ENCODE measurements around the gene ATP10A.
"Not testable (repeated sequence)": the region's sequence is repeated elsewhere in the genome, so short reads cannot be mapped to it uniquely, and the experiment has no call there.

ATP10A gene

GRCh38 chr15:25771736-25772135, 91.4 kb downstream of the ATP10A start:
- not testable (repeated sequence) for DNase-seq (ENCODE audit: low read depth in 2 of 2)

GRCh38 chr15:25771338-25771706, 91.8 kb downstream of the ATP10A start:
- DNase-seq (ENCODE audit: low read depth in 2 of 2) = no peak

GRCh38 chr15:25770618-25771337, 92.3 kb downstream of the ATP10A start:
- no peak for DNase-seq (ENCODE audit: low read depth in 2 of 2)

GRCh38 chr15:25770031-25770430, 93.1 kb downstream of the ATP10A start:
- DNase-seq (ENCODE audit: low read depth in 2 of 2) = no peak

GRCh38 chr15:25768271-25768670, 94.9 kb downstream of the ATP10A start:
- DNase-seq (ENCODE audit: low read depth in 2 of 2) = no peak

- no peak for DNase-seq (ENCODE audit: low read depth in 2 of 2)
Observed at GRCh38 chr15:25767356-25768151, 95.6 kb downstream of the ATP10A start.

- no peak for DNase-seq (ENCODE audit: low read depth in 2 of 2)
Observed at GRCh38 chr15:25766417-25766816, 96.7 kb downstream of the ATP10A start.

GRCh38 chr15:25764980-25765735, 98.0 kb downstream of the ATP10A start:
- no peak for DNase-seq (ENCODE audit: low read depth in 2 of 2)

GRCh38 chr15:25763954-25764353, 99.2 kb downstream of the ATP10A start:
- no peak for DNase-seq (ENCODE audit: low read depth in 2 of 2)

GRCh38 chr15:25763331-25763751, 99.8 kb downstream of the ATP10A start:
- DNase-seq (ENCODE audit: low read depth in 2 of 2) = no peak

- no peak for DNase-seq (ENCODE audit: low read depth in 2 of 2)
Observed at GRCh38 chr15:25761971-25762662, 101.0 kb downstream of the ATP10A start.

GRCh38 chr15:25759421-25759820, 103.7 kb downstream of the ATP10A start:
- DNase-seq (ENCODE audit: low read depth in 2 of 2) = no peak

GRCh38 chr15:25758612-25759011, 104.5 kb downstream of the ATP10A start:
- not testable (repeated sequence) for DNase-seq (ENCODE audit: low read depth in 2 of 2)

GRCh38 chr15:25743548-25744275, 119.4 kb downstream of the ATP10A start:
- no peak for DNase-seq (ENCODE audit: low read depth in 2 of 2)

- no peak for DNase-seq (ENCODE audit: low read depth in 2 of 2)
Observed at GRCh38 chr15:25742776-25743547, 120.2 kb downstream of the ATP10A start.

- DNase-seq (ENCODE audit: low read depth in 2 of 2) = no peak
Observed at GRCh38 chr15:25742041-25742730, 120.9 kb downstream of the ATP10A start.

- no peak for DNase-seq (ENCODE audit: low read depth in 2 of 2)
Observed at GRCh38 chr15:25741256-25741580, 121.9 kb downstream of the ATP10A start.

GRCh38 chr15:25740383-25741255, 122.5 kb downstream of the ATP10A start:
- no peak for DNase-seq (ENCODE audit: low read depth in 2 of 2)

- no peak for DNase-seq (ENCODE audit: low read depth in 2 of 2)
Observed at GRCh38 chr15:25739687-25740121, 123.4 kb downstream of the ATP10A start.
